HTR-8/SVneo (cell line): Measurements from ENCODE around the gene PAK6.
A peak's percentile ranks its signal among the peaks of the same experiment; 100 is the strongest.

Experiments used
- DNase-seq: peaks from one replicate; pipeline ENCODE4 v3.0.0; 2011; ENCODE audit warnings: low spot score, mixed read lengths; ENCODE audit not compliant: insufficient read length
- FAIRE-seq: peaks from 2 replicates; lab custom pipeline; 2011; peaks lifted over from hg19 to GRCh38; lab: Jason Lieb, UNC

Gene PAK6

GRCh38 chr15:40240619-40241221 is 1.9 kb downstream of the PAK6 start:
- DNase-seq (no peak), FAIRE-seq (no peak)

GRCh38 chr15:40241269-40242212 is 2.7 kb downstream of the PAK6 start:
- FAIRE-seq (no peak), DNase-seq (no peak)

- FAIRE-seq (no peak), DNase-seq (no peak)
These were observed 3.3 kb downstream of the PAK6 start for GRCh38 chr15:40242213-40242599.

DNA sequence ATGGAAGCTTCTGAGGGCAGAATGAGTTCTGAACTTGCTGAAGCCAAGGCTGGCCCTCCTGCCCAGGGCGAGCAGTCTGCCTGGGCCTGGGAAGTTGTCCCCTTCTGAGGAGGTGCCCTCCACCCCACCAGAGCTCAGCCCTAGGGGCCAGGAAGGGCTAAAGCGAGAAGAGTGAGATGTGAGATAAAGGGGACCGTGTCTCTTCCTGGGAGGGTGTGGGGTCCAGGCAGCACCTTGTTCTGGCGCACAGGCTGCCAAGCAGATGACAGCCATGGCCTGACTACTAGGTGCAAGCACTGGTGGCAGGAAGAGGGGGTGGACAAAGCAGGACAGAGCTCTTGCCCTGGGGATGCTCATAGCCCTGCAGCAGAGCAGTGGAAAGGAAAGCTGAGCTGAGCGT is 3.7 kb downstream of the PAK6 start:
- DNase-seq (no peak), FAIRE-seq (no peak)

DNA sequence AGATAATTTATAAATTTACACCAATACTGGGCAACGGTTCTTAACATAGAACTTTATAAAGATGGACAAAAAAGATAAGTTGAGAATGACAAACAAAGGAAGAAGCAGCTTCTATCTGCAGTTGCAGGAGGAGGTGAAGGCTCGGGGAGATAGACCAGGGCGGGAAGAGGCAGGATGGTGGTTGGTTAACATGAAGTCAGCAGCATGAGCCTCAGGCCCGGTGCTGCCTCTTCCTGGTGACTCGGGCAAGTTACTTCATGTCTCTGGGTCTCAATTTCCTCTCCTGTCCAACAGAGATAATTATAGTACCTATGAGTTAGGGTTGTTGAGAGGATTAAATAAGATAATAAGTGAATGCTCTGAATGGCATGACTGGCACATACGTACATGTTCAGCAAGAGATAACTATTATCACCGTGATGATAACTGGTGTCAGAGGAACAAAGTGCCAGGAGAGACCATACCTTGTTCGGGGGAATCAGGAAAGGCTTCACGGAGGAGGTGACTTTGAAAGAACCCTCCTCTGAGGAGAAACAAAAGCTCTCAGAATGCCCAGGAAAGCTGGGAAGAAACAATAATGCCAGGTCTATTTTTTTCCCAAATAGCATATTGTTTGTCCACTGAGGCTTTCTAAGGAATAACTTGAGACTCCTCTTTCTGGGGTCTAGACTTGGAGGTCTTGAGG is 4.4 kb downstream of the PAK6 start:
- no peak for DNase-seq
- no peak for FAIRE-seq

DNA sequence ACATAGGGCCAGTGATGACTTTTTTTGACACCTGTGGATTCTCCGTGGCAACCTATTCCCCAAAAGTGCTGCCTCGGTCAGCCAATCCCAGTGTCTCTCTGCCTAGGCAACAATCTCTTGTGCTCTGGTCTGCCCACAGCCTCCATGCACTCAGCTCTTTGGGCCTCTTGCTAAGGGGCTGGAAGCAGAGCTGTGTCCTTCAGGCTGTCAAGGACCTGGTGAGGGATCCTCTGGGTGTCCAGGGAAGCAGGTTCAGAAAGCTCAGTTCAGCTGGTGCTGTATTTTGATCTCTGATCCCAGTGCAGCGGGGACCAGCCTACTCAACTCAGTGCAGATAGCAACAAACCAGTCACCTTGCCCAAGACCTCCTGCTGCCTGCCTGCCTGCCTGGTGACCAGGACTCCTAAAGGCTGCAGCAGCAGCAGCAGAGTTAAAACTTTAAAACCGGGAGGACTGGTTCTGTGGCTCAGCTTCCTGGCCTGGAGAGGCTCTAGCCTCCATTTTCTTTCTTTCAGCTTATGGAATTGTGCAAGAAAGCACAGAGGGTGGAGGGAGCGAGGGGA is 6.2 kb downstream of the PAK6 start:
- DNase-seq (no peak), FAIRE-seq (no peak)

GRCh38 chr15:40245666-40246450 is 7.0 kb downstream of the PAK6 start:
- DNase-seq (no peak), FAIRE-seq (no peak)

GRCh38 chr15:40246496-40247280 is 7.8 kb downstream of the PAK6 start:
- FAIRE-seq, result no peak
- no peak for DNase-seq

DNA sequence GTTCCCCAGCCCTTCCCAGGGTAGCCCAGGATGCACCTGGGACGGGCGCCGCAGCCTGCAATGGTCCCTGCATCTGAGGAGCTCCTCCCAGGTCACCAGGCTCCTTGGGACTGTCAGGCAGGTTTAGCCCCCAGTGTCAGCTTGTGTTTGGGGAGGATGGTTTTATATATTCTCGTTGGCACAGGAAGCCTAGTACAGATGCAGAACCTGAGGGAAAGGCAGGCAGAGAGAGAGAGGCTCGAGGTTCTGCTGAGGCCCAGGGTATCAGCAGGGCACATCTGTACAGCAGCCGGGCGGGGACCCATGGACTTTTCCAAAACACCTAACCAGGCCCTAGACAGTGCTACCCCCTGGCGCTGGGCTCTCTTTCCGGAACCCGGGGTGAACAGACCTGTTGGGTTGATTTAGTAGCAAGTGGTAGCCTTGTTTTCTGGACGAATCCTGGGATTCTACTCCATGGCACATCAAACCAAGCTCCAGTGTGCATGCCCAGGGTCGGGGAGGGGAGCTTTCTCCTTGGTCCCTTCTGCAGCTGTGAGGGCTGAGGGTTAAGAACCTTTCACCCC is 8.6 kb downstream of the PAK6 start:
- no peak for DNase-seq
- no peak for FAIRE-seq

DNA sequence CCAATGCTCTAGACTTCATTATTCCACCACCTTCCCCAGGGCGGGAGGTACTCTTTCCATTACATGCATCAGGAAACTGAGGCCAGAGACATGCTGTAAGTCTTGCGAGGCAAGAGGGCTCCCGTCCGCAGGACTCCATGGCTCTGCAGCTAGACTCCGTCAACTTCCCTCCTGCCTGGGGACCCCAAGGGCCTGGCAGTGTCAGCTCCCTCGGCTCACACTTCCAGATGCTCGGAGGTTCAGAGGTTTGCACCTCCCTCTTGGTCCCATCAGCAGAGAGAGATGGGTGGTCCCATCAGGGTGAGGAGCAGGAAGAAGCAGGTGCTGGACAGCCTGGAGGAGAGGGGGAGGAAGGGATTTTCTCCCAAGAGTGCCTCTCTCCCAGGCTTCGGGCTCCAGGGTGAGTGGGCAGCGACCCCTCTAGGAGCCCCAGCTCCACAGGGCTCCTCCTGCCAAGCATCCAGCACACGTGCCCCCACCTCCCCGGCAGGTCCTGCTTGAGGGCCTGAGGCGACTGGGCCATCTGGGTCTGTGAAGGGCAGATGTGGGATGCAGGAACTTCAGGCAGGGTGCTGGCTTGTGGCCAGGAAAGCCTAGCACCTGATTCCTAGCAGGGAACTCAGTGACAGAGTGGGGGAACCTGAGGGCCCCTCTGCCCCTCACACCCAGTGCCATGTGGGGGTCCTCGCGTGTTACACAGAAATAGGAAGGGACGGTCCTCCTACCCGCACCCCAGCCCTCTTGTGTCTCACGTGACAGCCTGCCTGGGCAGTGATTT is 9.3 kb downstream of the PAK6 start:
- FAIRE-seq, result no peak

GRCh38 chr15:40249477-40250303 is 10.8 kb downstream of the PAK6 start:
- peak; percentile 40 for FAIRE-seq
- no peak for DNase-seq

More for the DNA sequence above, 9.3 kb downstream of the PAK6 start:
- DNase-seq, result no peak

DNA sequence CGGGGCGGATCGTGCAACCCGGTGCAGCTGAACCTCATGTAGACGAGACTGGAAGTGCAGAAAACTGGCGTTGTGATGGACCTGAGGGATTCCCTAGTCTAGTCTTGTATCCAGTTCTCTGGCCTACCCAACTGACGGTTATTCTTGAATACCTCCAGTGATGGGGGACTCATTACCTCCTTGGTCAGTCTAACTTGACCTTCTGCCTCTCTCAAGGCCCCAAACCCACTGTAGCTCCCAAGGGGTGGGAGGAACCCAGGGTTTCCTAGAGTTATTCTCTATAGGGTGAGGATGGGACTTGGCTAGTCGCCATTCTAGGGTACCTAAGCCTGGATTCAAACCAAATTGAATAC is 11.4 kb downstream of the PAK6 start:
- FAIRE-seq (no peak), DNase-seq (no peak)

DNA sequence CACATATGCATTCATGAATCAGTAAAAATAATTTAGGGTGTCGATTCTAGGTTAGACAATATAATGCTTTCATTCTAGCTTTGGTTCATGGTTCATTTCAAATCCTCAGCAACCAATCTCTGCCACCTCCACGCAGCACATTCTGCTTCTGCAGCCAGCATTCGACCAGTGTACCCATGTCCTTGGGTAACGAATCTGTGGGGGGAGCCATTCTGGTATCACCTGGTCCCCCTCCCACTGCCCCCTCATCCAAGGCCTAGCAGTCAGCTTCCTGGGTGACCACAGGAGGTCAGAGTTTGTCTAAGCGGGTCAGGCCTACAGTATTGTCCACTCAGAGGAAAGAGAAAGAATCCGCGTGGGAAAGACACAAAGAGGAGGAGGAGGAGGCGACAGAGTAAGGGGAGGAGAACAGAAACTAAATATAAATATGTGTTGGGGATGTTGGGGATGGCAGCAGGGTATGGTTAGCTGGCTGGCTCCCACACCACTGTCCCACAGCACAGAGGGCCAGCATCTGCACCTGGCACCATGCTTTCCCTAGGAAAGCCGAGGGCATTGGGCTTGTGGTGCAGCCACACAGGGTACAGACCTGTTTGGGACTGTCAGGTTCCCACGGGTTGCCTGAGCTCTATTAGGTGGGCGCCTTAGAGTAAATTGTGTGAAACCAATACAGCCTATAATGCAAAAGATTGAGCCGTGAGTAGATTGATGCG is 12.1 kb downstream of the PAK6 start:
- no peak for DNase-seq
- no peak for FAIRE-seq

DNA sequence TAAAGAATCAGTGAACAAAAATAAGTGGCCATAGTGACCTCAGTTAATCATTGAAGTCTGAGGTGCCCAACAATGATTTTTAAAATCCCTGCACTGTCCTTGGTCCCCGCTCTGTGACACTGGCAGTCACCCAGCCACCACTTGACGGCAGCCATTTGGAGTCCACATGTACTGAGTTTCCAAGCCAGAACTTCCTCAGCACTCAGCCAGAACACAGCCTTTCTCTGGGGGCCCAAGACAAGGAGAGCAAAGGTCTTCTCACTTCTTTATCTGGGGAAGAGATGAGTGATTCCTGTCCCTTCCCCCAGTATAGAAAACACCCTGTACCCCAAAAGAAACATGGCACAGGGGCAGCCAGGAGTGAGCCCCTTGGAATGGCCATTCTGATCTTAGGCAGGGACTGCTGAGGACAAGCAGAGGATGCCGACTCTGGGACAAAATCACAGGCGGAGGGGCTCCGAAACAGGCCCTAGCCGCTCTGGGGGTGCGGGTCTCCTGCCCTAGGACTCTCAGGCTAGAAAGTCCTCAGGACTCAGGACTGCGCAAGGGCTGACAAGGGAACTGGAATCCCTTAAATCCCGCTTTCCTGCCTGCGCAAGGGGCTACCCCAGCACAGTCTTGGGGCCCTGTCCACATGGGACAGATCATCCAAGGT is 12.8 kb downstream of the PAK6 start:
- DNase-seq, result no peak
- no peak for FAIRE-seq

GRCh38 chr15:40252141-40252437 is 13.2 kb downstream of the PAK6 start:
- FAIRE-seq, result no peak
- no peak for DNase-seq

GRCh38 chr15:40252438-40253166 is 13.7 kb downstream of the PAK6 start:
- FAIRE-seq (no peak), DNase-seq (no peak)
